Keratinocyte (primary cell): ENCODE results near the gene SLC7A1. TPM values are rescaled to one million over a fixed set of nuclear protein-coding genes. Genes with fewer than 3 reads are reported as not detected.

ENCODE experiments used
- DNase-seq: peaks from one replicate; pipeline ENCODE4 v3.0.0-alpha.2; 2011; ENCODE audit warnings: low read depth, missing footprints, low spot score
- FAIRE-seq: peaks from 2 replicates; lab custom pipeline; 2011; peaks lifted over from hg19 to GRCh38; lab: Jason Lieb, UNC
- H2AFZ ChIP-seq: 2 replicates; pipeline ENCODE4 v1.6.0; 2012; ENCODE audit warnings: low read length, control low read depth, inconsistent platforms; ENCODE audit not compliant: control insufficient read depth
- H3K27ac ChIP-seq: 2 replicates; pipeline ENCODE4 v1.5.1; 2011; ENCODE audit warnings: low read length; ENCODE audit not compliant: control insufficient read depth, insufficient read depth
- H3K27me3 ChIP-seq: 3 replicates; pipeline ENCODE4 v1.6.0; 2011; ENCODE audit warnings: low read length; ENCODE audit not compliant: control insufficient read depth, insufficient read depth; ENCODE audit errors: extremely low read depth
- H3K36me3 ChIP-seq, 2 experiments: 2 replicates in 1 of 2; 3 replicates in 1 of 2; pipeline ENCODE4 v1.5.1; 2011; ENCODE audit warnings: low read length in 2 of 2, mild to moderate bottlenecking in 1 of 2; ENCODE audit not compliant: control insufficient read depth in 2 of 2, insufficient read depth in 2 of 2; ENCODE audit errors: extremely low read depth in 1 of 2
- H3K4me1 ChIP-seq: 3 replicates; pipeline ENCODE4 v1.5.1; 2011; ENCODE audit warnings: low read length; ENCODE audit not compliant: control insufficient read depth, insufficient read depth; ENCODE audit errors: extremely low read depth
- H3K4me2 ChIP-seq: 3 replicates; pipeline ENCODE4 v1.6.0; 2011; ENCODE audit warnings: low read depth, low read length; ENCODE audit not compliant: control insufficient read depth, insufficient read depth; ENCODE audit errors: extremely low read depth
- H3K4me3 ChIP-seq, 3 experiments: fragments of 200-600 bp in 1 of 3; sonication (generic) in 1 of 3; 2 replicates in 2 of 3; 3 replicates in 1 of 3; pipeline ENCODE4 v1.5.1; 2011 to 2016; ENCODE audit warnings: low read length in 3 of 3, mild to moderate bottlenecking in 3 of 3, control low read depth in 2 of 3, inconsistent platforms in 1 of 3, low read depth in 1 of 3, mixed read lengths in 1 of 3, mixed run types in 1 of 3, moderate library complexity in 1 of 3; ENCODE audit not compliant: control insufficient read depth in 2 of 3, insufficient read depth in 2 of 3; ENCODE audit errors: extremely low read depth in 1 of 3
- H3K79me2 ChIP-seq: 2 replicates; pipeline ENCODE4 v1.6.0; 2012; ENCODE audit warnings: low read length; ENCODE audit not compliant: control insufficient read depth, insufficient read depth
- H3K9ac ChIP-seq: 3 replicates; pipeline ENCODE4 v1.6.0; 2011; ENCODE audit warnings: low read length; ENCODE audit not compliant: control insufficient read depth, insufficient read depth; ENCODE audit errors: extremely low read depth
- H3K9me1 ChIP-seq: 3 replicates; pipeline ENCODE4 v1.6.0; 2011; ENCODE audit warnings: low read length; ENCODE audit not compliant: control insufficient read depth, insufficient read depth; ENCODE audit errors: extremely low read depth
- H3K9me3 ChIP-seq: 2 replicates; pipeline ENCODE4 v1.5.1; 2012; ENCODE audit warnings: low read depth, low read length; ENCODE audit not compliant: control insufficient read depth
- H4K20me1 ChIP-seq: 3 replicates; pipeline ENCODE4 v1.6.0; 2011; ENCODE audit warnings: low read length; ENCODE audit not compliant: control insufficient read depth, insufficient read depth; ENCODE audit errors: extremely low read depth
- EZH2 ChIP-seq: IDR thresholded peaks from one replicate; pipeline ENCODE4 v1.6.1; 2012; ENCODE audit warnings: inconsistent platforms, mild to moderate bottlenecking, low read length, moderate library complexity
- dilution Hi-C: fragments of 300-500 bp; cut with MboI; formaldehyde crosslinking; loops from one replicate; pipeline ENCODE4 v1.7.0; 2020; ENCODE audit warnings: low sequenced_read_pairs; ENCODE audit not compliant: extremely low pct_ligation_motif_present
- polyA plus RNA-seq, 5 experiments: library from polyadenylated mRNA; depleted of rRNA in 3 of 5; stranded (reverse) in 3 of 5; stranded (forward) in 1 of 5; unstranded in 1 of 5; fragments of >200 nt; gene quantifications; 1 replicate in 1 of 5; 2 replicates in 3 of 5; 3 replicates in 1 of 5; pipeline versions ENCODE4 v1.2.1 to v1.2.3, GENCODE V29; 2011 to 2012; ENCODE audit warnings: missing spikeins in 2 of 5, low read depth in 1 of 5, low replicate concordance in 1 of 5
- TF ChIP-seq, protein P1 (sequence below), 3 experiments: IDR thresholded peaks in 1 of 3; conservative IDR thresholded peaks in 1 of 3; optimal IDR thresholded peaks in 1 of 3; 2 replicates in 2 of 3; 3 replicates in 1 of 3; pipeline versions ENCODE3 to v1.5.1; 2011; ENCODE audit warnings: low read length in 3 of 3, mild to moderate bottlenecking in 3 of 3, moderate library complexity in 2 of 3, control low read depth in 1 of 3, inconsistent platforms in 1 of 3; ENCODE audit not compliant: insufficient read depth in 2 of 3; ENCODE audit errors: extremely low read depth in 1 of 3

The SLC7A1 gene
- polyA plus RNA-seq, 1 donor (not counting 4 experiments of a cell fraction or from before 2014, with no cell fraction given) = 41.5 TPM

- Histone ChIP-seq H4K20me1 (no peaks in the 10 kb centered on the region), H3K27me3 (peaks cover 8% of the 10 kb centered on the region), H3K27ac (no peak overlapping the region), H3K9me1 (no peaks in the 10 kb centered on the region), H3K9ac (no peak overlapping the region), H3K4me1 (no peaks in the 10 kb centered on the region), H3K4me2 (no peak overlapping the region), H2AFZ (no peak overlapping the region), H3K36me3 (peaks cover 16 to 27% of the 10 kb centered on the region in 2 experiments), H3K9me3 (no peaks in the 10 kb centered on the region), H3K4me3 (no peak overlapping the region), H3K79me2 (no peaks in the 10 kb centered on the region)
- dilution Hi-C loops = no loop called here
- FAIRE-seq = no peak
- TF ChIP-seq, protein P1, sequence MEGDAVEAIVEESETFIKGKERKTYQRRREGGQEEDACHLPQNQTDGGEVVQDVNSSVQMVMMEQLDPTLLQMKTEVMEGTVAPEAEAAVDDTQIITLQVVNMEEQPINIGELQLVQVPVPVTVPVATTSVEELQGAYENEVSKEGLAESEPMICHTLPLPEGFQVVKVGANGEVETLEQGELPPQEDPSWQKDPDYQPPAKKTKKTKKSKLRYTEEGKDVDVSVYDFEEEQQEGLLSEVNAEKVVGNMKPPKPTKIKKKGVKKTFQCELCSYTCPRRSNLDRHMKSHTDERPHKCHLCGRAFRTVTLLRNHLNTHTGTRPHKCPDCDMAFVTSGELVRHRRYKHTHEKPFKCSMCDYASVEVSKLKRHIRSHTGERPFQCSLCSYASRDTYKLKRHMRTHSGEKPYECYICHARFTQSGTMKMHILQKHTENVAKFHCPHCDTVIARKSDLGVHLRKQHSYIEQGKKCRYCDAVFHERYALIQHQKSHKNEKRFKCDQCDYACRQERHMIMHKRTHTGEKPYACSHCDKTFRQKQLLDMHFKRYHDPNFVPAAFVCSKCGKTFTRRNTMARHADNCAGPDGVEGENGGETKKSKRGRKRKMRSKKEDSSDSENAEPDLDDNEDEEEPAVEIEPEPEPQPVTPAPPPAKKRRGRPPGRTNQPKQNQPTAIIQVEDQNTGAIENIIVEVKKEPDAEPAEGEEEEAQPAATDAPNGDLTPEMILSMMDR (optimal IDR thresholded peaks at IDR 0.05 in 1 of 3, IDR thresholded peaks at IDR 0.05 in 1 of 3, conservative IDR thresholded peaks at IDR 0.05 in 1 of 3; ENCODE audit: extremely low read depth in 1 of 3, insufficient read depth in 2 of 3, low read length in 3 of 3) = no peak
- TF ChIP-seq EZH2 = no peak
- no peak for DNase-seq
Measured at GRCh38 chr13:29507356-29507755, 88.1 kb downstream of the SLC7A1 start.

DNA sequence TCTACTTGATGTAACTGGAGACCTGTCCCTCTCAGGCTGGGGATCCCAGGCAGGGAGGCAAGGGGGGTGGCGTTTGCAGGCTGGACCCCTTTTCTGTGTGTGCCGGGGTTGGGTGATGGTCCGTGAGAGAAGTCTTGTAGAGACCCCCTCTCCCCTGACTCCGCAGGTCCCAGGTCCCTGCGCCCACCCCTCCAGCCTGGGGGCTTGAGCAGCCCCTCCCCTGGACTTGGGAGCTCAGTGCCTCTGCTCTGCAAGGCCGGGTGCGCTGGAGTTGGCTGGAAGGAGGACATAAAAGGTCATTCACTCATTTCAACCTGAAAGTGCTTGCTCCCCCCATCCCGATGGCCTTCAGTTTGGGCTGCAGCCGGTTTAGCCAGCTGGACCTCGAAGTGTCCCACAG lies 89.5 kb downstream of the SLC7A1 start:
- H3K4me3 ChIP-seq = no peak overlapping the region
- no peak overlapping the region for H2AFZ ChIP-seq
- no peaks in the 10 kb centered on the region for H3K9me3 ChIP-seq
- H3K36me3 ChIP-seq = peaks cover 4 to 16% of the 10 kb centered on the region in 2 experiments
- no peak overlapping the region for H3K9ac ChIP-seq
- TF ChIP-seq EZH2 = no peak
- TF ChIP-seq, protein P1 (optimal IDR thresholded peaks at IDR 0.05 in 1 of 3, IDR thresholded peaks at IDR 0.05 in 1 of 3, conservative IDR thresholded peaks at IDR 0.05 in 1 of 3; ENCODE audit: extremely low read depth in 1 of 3, insufficient read depth in 2 of 3, low read length in 3 of 3) = no peak
- no peak overlapping the region for H3K4me2 ChIP-seq
- no peak for FAIRE-seq
- dilution Hi-C loops = no loop called here
- H3K79me2 ChIP-seq = no peaks in the 10 kb centered on the region
- no peaks in the 10 kb centered on the region for H3K9me1 ChIP-seq
- no peaks in the 10 kb centered on the region for H3K4me1 ChIP-seq
- no peak overlapping the region for H3K27ac ChIP-seq
- H4K20me1 ChIP-seq = no peaks in the 10 kb centered on the region
- H3K27me3 ChIP-seq = peaks cover 14% of the 10 kb centered on the region
- no peak for DNase-seq
